ENCODE results near the gene TBC1D23. TPM values are rescaled to one million over a fixed set of nuclear protein-coding genes. Genes with fewer than 3 reads are reported as not detected.

TBC1D23 gene
- polyA plus RNA-seq, 1 donor (not counting 4 experiments of a cell fraction or from before 2014, with no cell fraction given): 42.4 TPM

DNA sequence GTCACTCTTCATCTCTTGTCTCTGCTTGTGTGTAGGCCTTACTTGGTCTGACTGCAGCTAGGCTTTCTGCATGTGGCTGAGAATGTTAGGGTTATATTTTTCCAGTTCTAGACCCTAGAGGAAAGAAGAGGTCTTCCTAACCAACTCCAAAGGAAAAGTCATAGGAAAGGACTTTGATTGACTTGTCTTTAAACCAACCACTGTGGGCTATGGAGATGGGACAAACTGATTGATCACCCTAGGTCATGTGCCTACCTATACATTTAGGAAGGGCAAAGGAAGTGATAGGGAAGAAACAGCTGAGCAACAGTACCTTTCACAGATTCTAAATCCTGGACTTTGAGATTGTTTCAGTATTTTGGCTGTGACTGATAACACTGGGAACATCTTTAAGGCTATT is 16.5 kb upstream of the TBC1D23 start:
- H3K9ac ChIP-seq (ENCODE audit: control insufficient read depth, extremely low read depth, insufficient read depth, low read length): no peak overlapping the region
- no peaks in the 10 kb centered on the region for H3K9me3 ChIP-seq (ENCODE audit: control insufficient read depth, low read depth, low read length)
- no peaks in the 10 kb centered on the region for H3K36me3 ChIP-seq (ENCODE audit: control insufficient read depth in 2 of 2, extremely low read depth in 1 of 2, insufficient read depth in 2 of 2, low read length in 2 of 2)
- DNase-seq (ENCODE audit: low read depth, low spot score) (no peak), FAIRE-seq (no peak)
- H3K4me1 ChIP-seq (ENCODE audit: control insufficient read depth, extremely low read depth, insufficient read depth, low read length): peaks cover 7% of the 10 kb centered on the region
- no peak overlapping the region for H3K4me2 ChIP-seq (ENCODE audit: control insufficient read depth, extremely low read depth, insufficient read depth, low read depth, low read length)
- H3K79me2 ChIP-seq (ENCODE audit: control insufficient read depth, insufficient read depth, low read length): no peaks in the 10 kb centered on the region
- H3K27ac ChIP-seq (ENCODE audit: control insufficient read depth, insufficient read depth, low read length): no peak overlapping the region
- TF ChIP-seq CTCF (optimal IDR thresholded peaks at IDR 0.05 in 1 of 3, IDR thresholded peaks at IDR 0.05 in 1 of 3, conservative IDR thresholded peaks at IDR 0.05 in 1 of 3; ENCODE audit: extremely low read depth in 1 of 3, insufficient read depth in 2 of 3, low read length in 3 of 3) (no peak), EZH2 (IDR thresholded peaks at IDR 0.05; ENCODE audit: low read length) (no peak)
- no peak overlapping the region for H2AFZ ChIP-seq (ENCODE audit: control insufficient read depth, low read length)
- dilution Hi-C loops (cut with MboI; ENCODE audit: extremely low pct_ligation_motif_present, low sequenced_read_pairs): no loop called here
- H4K20me1 ChIP-seq (ENCODE audit: control insufficient read depth, extremely low read depth, insufficient read depth, low read length): no peaks in the 10 kb centered on the region
- no peaks in the 10 kb centered on the region for H3K27me3 ChIP-seq (ENCODE audit: control insufficient read depth, extremely low read depth, insufficient read depth, low read length)
- H3K4me3 ChIP-seq (ENCODE audit: control insufficient read depth in 2 of 3, extremely low read depth in 1 of 3, insufficient read depth in 2 of 3, low read depth in 1 of 3, low read length in 3 of 3): no peak overlapping the region
- no peaks in the 10 kb centered on the region for H3K9me1 ChIP-seq (ENCODE audit: control insufficient read depth, extremely low read depth, insufficient read depth, low read length)

GRCh38 chr3:100245136-100245535 is 15.7 kb upstream of the TBC1D23 start:
- Histone ChIP-seq H2AFZ (ENCODE audit: control insufficient read depth, low read length) (no peak overlapping the region), H3K4me1 (ENCODE audit: control insufficient read depth, extremely low read depth, insufficient read depth, low read length) (peaks cover 7% of the 10 kb centered on the region), H4K20me1 (ENCODE audit: control insufficient read depth, extremely low read depth, insufficient read depth, low read length) (no peaks in the 10 kb centered on the region), H3K9me1 (ENCODE audit: control insufficient read depth, extremely low read depth, insufficient read depth, low read length) (no peaks in the 10 kb centered on the region), H3K9me3 (ENCODE audit: control insufficient read depth, low read depth, low read length) (no peaks in the 10 kb centered on the region), H3K4me2 (ENCODE audit: control insufficient read depth, extremely low read depth, insufficient read depth, low read depth, low read length) (no peak overlapping the region), H3K4me3 (ENCODE audit: control insufficient read depth in 2 of 3, extremely low read depth in 1 of 3, insufficient read depth in 2 of 3, low read depth in 1 of 3, low read length in 3 of 3) (no peak overlapping the region), H3K36me3 (ENCODE audit: control insufficient read depth in 2 of 2, extremely low read depth in 1 of 2, insufficient read depth in 2 of 2, low read length in 2 of 2) (no peaks in the 10 kb centered on the region), H3K27me3 (ENCODE audit: control insufficient read depth, extremely low read depth, insufficient read depth, low read length) (no peaks in the 10 kb centered on the region), H3K27ac (ENCODE audit: control insufficient read depth, insufficient read depth, low read length) (no peak overlapping the region), H3K79me2 (ENCODE audit: control insufficient read depth, insufficient read depth, low read length) (no peaks in the 10 kb centered on the region), H3K9ac (ENCODE audit: control insufficient read depth, extremely low read depth, insufficient read depth, low read length) (no peak overlapping the region)
- no peak for FAIRE-seq
- no peak for DNase-seq (ENCODE audit: low read depth, low spot score)
- dilution Hi-C loops (cut with MboI; ENCODE audit: extremely low pct_ligation_motif_present, low sequenced_read_pairs): no loop called here
- no peak for TF ChIP-seq EZH2 (IDR thresholded peaks at IDR 0.05; ENCODE audit: low read length)
- no peak for TF ChIP-seq CTCF (optimal IDR thresholded peaks at IDR 0.05 in 1 of 3, IDR thresholded peaks at IDR 0.05 in 1 of 3, conservative IDR thresholded peaks at IDR 0.05 in 1 of 3; ENCODE audit: extremely low read depth in 1 of 3, insufficient read depth in 2 of 3, low read length in 3 of 3)

Measured in keratinocyte (primary cell).